Prostate gland (tissue), 2 donors: ENCODE results near the gene RC3H2.
"Not testable (repeated sequence)": the region's sequence is repeated elsewhere in the genome, so short reads cannot be mapped to it uniquely, and the experiment has no call there.

Source experiments
- CTCF ChIP-seq, 4 experiments: fragments of 200-600 bp in 2 of 4; fragments of 450-650 bp in 2 of 4; sonication (generic) in 2 of 4; IDR thresholded peaks; 1 replicate in 3 of 4; 2 replicates in 1 of 4; pipeline ENCODE4 v1.5.1; 2016 to 2019; ENCODE audit warnings: antibody characterized with exemption in 4 of 4, mild to moderate bottlenecking in 2 of 4, moderate library complexity in 2 of 4
- POLR2AphosphoS5 ChIP-seq: sonication (generic); formaldehyde crosslinking; IDR thresholded peaks from one replicate; pipeline ENCODE4 v1.6.1; 2017; ENCODE audit warnings: antibody characterized with exemption

DNA sequence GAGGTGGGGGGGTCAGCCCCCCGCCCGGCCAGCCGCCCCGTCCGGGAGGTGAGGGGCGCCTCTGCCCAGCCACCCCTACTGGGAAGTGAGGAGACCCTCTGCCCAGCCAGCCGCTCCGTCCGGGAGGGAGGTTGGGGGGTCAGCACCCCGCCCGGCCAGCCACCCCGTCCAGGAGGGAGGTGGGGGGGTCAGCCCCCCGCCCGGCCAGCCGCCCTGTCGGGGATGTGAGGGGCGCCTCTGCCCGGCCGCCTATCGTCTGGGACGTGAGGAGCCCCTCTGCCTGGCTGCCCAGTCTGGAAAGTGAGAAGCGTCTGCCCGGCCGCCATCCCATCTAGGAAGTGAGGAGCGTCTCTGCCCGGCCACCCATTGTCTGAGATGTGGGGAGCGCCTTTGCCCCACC is 37.9 kb downstream of the RC3H2 start:
- TF ChIP-seq CTCF (IDR thresholded peaks at IDR 0.05); POLR2AphosphoS5: not testable (repeated sequence)
